Measurements from ENCODE around the gene KCNK1. TPM values are rescaled to one million over a fixed set of nuclear protein-coding genes. Genes with fewer than 3 reads are reported as not detected.

The KCNK1 gene
- total RNA-seq, 3 donors from 2014 or later = 0.96 to 9.1 (median 5.2) TPM

GRCh38 chr1:233651563-233652233 is 37.8 kb downstream of the KCNK1 start:
- Histone ChIP-seq H3K27me3 (no peaks in the 10 kb centered on the region), H3K4me1 (no peaks in the 10 kb centered on the region), H3K4me3 (no peak overlapping the region), H3K36me3 (no peaks in the 10 kb centered on the region), H3K9me3 (peaks cover 0 to 5% of the 10 kb centered on the region in 2 donors), H3K27ac (no peak overlapping the region)
- intact Hi-C loops (cut with DNase I; ENCODE audit: low total_unique reads) = no loop called here
- no peak for DNase-seq (ENCODE audit: low spot score in 2 of 2)
- TF ChIP-seq POLR2A (IDR thresholded peaks at IDR 0.05) = no peak
- TF ChIP-seq POLR2AphosphoS5 (IDR thresholded peaks at IDR 0.05) = no peak
- no peak for TF ChIP-seq CTCF (IDR thresholded peaks at IDR 0.05)

GRCh38 chr1:233652526-233652925 is 38.6 kb downstream of the KCNK1 start:
- Histone ChIP-seq H3K4me3 (no peak overlapping the region), H3K4me1 (no peaks in the 10 kb centered on the region), H3K27ac (no peak overlapping the region), H3K36me3 (no peaks in the 10 kb centered on the region), H3K9me3 (peaks cover 0 to 5% of the 10 kb centered on the region in 2 donors), H3K27me3 (no peaks in the 10 kb centered on the region)
- intact Hi-C loops (cut with DNase I; ENCODE audit: low total_unique reads) = no loop called here
- TF ChIP-seq POLR2A (IDR thresholded peaks at IDR 0.05) (no peak), CTCF (IDR thresholded peaks at IDR 0.05) (no peak), POLR2AphosphoS5 (IDR thresholded peaks at IDR 0.05) (no peak)
- DNase-seq (ENCODE audit: low spot score in 2 of 2) = no peak

- Histone ChIP-seq H3K36me3 (no peaks in the 10 kb centered on the region), H3K9me3 (peaks cover 0 to under 1% of the 10 kb centered on the region in 2 donors), H3K27ac (no peak overlapping the region), H3K27me3 (no peaks in the 10 kb centered on the region), H3K4me1 (no peaks in the 10 kb centered on the region), H3K4me3 (no peak overlapping the region)
- TF ChIP-seq POLR2A (IDR thresholded peaks at IDR 0.05) = no peak
- no peak for TF ChIP-seq CTCF (IDR thresholded peaks at IDR 0.05)
- TF ChIP-seq POLR2AphosphoS5 (IDR thresholded peaks at IDR 0.05) = no peak
- intact Hi-C loops (cut with DNase I; ENCODE audit: low total_unique reads) = no loop called here
- DNase-seq (ENCODE audit: low spot score in 2 of 2) = no peak
Measured at GRCh38 chr1:233654658-233655280, 40.9 kb downstream of the KCNK1 start.

- Histone ChIP-seq H3K36me3 (no peaks in the 10 kb centered on the region), H3K27me3 (no peaks in the 10 kb centered on the region), H3K27ac (no peak overlapping the region), H3K4me1 (no peaks in the 10 kb centered on the region), H3K9me3 (no peaks in the 10 kb centered on the region), H3K4me3 (no peak overlapping the region)
- TF ChIP-seq CTCF (IDR thresholded peaks at IDR 0.05) (no peak), POLR2A (IDR thresholded peaks at IDR 0.05) (no peak), POLR2AphosphoS5 (IDR thresholded peaks at IDR 0.05) (no peak)
- no peak for DNase-seq (ENCODE audit: low spot score in 2 of 2)
- intact Hi-C loops (cut with DNase I; ENCODE audit: low total_unique reads) = no loop called here
Measured at GRCh38 chr1:233655301-233655740, 41.4 kb downstream of the KCNK1 start.

- H3K4me1 ChIP-seq = no peaks in the 10 kb centered on the region
- DNase-seq (ENCODE audit: low spot score in 2 of 2) = no peak
- H3K27me3 ChIP-seq = no peaks in the 10 kb centered on the region
- no peaks in the 10 kb centered on the region for H3K36me3 ChIP-seq
- H3K27ac ChIP-seq = no peak overlapping the region
- TF ChIP-seq POLR2A (IDR thresholded peaks at IDR 0.05) (no peak), CTCF (IDR thresholded peaks at IDR 0.05) (no peak), POLR2AphosphoS5 (IDR thresholded peaks at IDR 0.05) (no peak)
- intact Hi-C loops (cut with DNase I; ENCODE audit: low total_unique reads) = no loop called here
- H3K9me3 ChIP-seq = no peaks in the 10 kb centered on the region
- no peak overlapping the region for H3K4me3 ChIP-seq
Measured at GRCh38 chr1:233656032-233656635, 42.2 kb downstream of the KCNK1 start.
